GM21717 (cell line): Measurements from ENCODE around the gene SLC4A11.

Experiments used
- ATAC-seq: cut with Tn5 transposase; IDR thresholded peaks from one replicate; pipeline ENCODE4 v1.9.1; 2021; ENCODE audit warnings: mild to moderate bottlenecking, moderate library complexity; ENCODE audit not compliant: unreplicated experiment

The SLC4A11 gene

GRCh38 chr20:3239026-3239866 lies at the start of gene SLC4A11:
Gene SLC4A11 (minus strand): TSS chr20:3239190. CDS start chr20:3239137, 53 bp downstream.
- ATAC-seq: no peak

GRCh38 chr20:3283222-3283820 lies 44.3 kb upstream of the SLC4A11 start:
- no peak for ATAC-seq

- no peak for ATAC-seq
These were observed 43.6 kb upstream of the SLC4A11 start for GRCh38 chr20:3282271-3283221.

- no peak for ATAC-seq
These were observed 42.4 kb upstream of the SLC4A11 start for GRCh38 chr20:3281437-3281836.

GRCh38 chr20:3279761-3280160 lies 40.8 kb upstream of the SLC4A11 start:
- no peak for ATAC-seq

GRCh38 chr20:3277686-3278465 lies 38.9 kb upstream of the SLC4A11 start:
- ATAC-seq: no peak

GRCh38 chr20:3276680-3277015 lies 37.7 kb upstream of the SLC4A11 start:
- ATAC-seq: no peak

GRCh38 chr20:3275966-3276679 lies 37.1 kb upstream of the SLC4A11 start:
- no peak for ATAC-seq

- no peak for ATAC-seq
These were observed 36.3 kb upstream of the SLC4A11 start for GRCh38 chr20:3275064-3275935.

GRCh38 chr20:3273371-3273770 lies 34.4 kb upstream of the SLC4A11 start:
- no peak for ATAC-seq

GRCh38 chr20:3270051-3270450 lies 31.1 kb upstream of the SLC4A11 start:
- ATAC-seq: no peak

- no peak for ATAC-seq
These were observed 23.6 kb upstream of the SLC4A11 start for GRCh38 chr20:3262566-3262965.

- no peak for ATAC-seq
These were observed 19.4 kb upstream of the SLC4A11 start for GRCh38 chr20:3258429-3258828.

- no peak for ATAC-seq
These were observed 16.7 kb upstream of the SLC4A11 start for GRCh38 chr20:3255728-3256127.

GRCh38 chr20:3251806-3252205 lies 12.8 kb upstream of the SLC4A11 start:
- ATAC-seq: no peak

GRCh38 chr20:3250091-3250504 lies 11.1 kb upstream of the SLC4A11 start:
- no peak for ATAC-seq

- no peak for ATAC-seq
These were observed 10.0 kb upstream of the SLC4A11 start for GRCh38 chr20:3248993-3249347.

- no peak for ATAC-seq
These were observed 9.4 kb upstream of the SLC4A11 start for GRCh38 chr20:3248167-3248992.
